ENCODE results near the gene HTR7.

The HTR7 gene

GRCh38 chr10:90805206-90805605 is 52.6 kb downstream of the HTR7 start:
- no peaks in the 10 kb centered on the region for H3K36me3 ChIP-seq (ENCODE audit: control insufficient read depth, insufficient read depth, low read length)
- no peak overlapping the region for H3K27ac ChIP-seq (ENCODE audit: low read depth, low read length, severe bottlenecking)
- no peaks in the 10 kb centered on the region for H3K4me1 ChIP-seq (ENCODE audit: control insufficient read depth, insufficient read depth, low read length, poor library complexity, severe bottlenecking)
- WGBS, 2 experiments (ENCODE audit: insufficient coverage in 2 of 2), result no CpG with 5 or more reads among the region's 1 CpG
- no peak overlapping the region for H3K4me3 ChIP-seq (ENCODE audit: extremely low read depth, insufficient read depth, low read length, poor library complexity, severe bottlenecking)
- no peaks in the 10 kb centered on the region for H3K9me3 ChIP-seq (ENCODE audit: control insufficient read depth, low read length)

- H3K4me3 ChIP-seq (ENCODE audit: extremely low read depth, insufficient read depth, low read length, poor library complexity, severe bottlenecking), result no peak overlapping the region
- H3K4me1 ChIP-seq (ENCODE audit: control insufficient read depth, insufficient read depth, low read length, poor library complexity, severe bottlenecking), result no peaks in the 10 kb centered on the region
- H3K27ac ChIP-seq (ENCODE audit: low read depth, low read length, severe bottlenecking), result no peak overlapping the region
- no peaks in the 10 kb centered on the region for H3K36me3 ChIP-seq (ENCODE audit: control insufficient read depth, insufficient read depth, low read length)
- H3K9me3 ChIP-seq (ENCODE audit: control insufficient read depth, low read length), result no peaks in the 10 kb centered on the region
- 90% methylated on average over 2 of the region's 3 CpGs; no CpG with 5 or more reads in 1 of the 2 experiments for WGBS, 2 experiments (ENCODE audit: insufficient coverage in 2 of 2)
Observed at GRCh38 chr10:90804354-90804753, 53.5 kb downstream of the HTR7 start.

GRCh38 chr10:90801608-90802007 is 56.2 kb downstream of the HTR7 start:
- no peaks in the 10 kb centered on the region for H3K4me1 ChIP-seq (ENCODE audit: control insufficient read depth, insufficient read depth, low read length, poor library complexity, severe bottlenecking)
- no peak overlapping the region for H3K27ac ChIP-seq (ENCODE audit: low read depth, low read length, severe bottlenecking)
- no peaks in the 10 kb centered on the region for H3K36me3 ChIP-seq (ENCODE audit: control insufficient read depth, insufficient read depth, low read length)
- H3K9me3 ChIP-seq (ENCODE audit: control insufficient read depth, low read length), result no peaks in the 10 kb centered on the region
- 83 to 100% methylated on average over 1 of the region's 1 CpG for WGBS, 2 experiments (ENCODE audit: insufficient coverage in 2 of 2)
- H3K4me3 ChIP-seq (ENCODE audit: extremely low read depth, insufficient read depth, low read length, poor library complexity, severe bottlenecking), result no peak overlapping the region

- Histone ChIP-seq H3K9me3 (ENCODE audit: control insufficient read depth, low read length) (peaks cover 5% of the 10 kb centered on the region), H3K27ac (ENCODE audit: low read depth, low read length, severe bottlenecking) (no peak overlapping the region), H3K4me1 (ENCODE audit: control insufficient read depth, insufficient read depth, low read length, poor library complexity, severe bottlenecking) (no peaks in the 10 kb centered on the region), H3K4me3 (ENCODE audit: extremely low read depth, insufficient read depth, low read length, poor library complexity, severe bottlenecking) (no peak overlapping the region), H3K36me3 (ENCODE audit: control insufficient read depth, insufficient read depth, low read length) (no peaks in the 10 kb centered on the region)
- WGBS, 2 experiments (ENCODE audit: insufficient coverage in 2 of 2), result 94 to 100% methylated on average over 4 to 5 of the region's 5 CpGs
Observed at GRCh38 chr10:90800232-90800796, 57.5 kb downstream of the HTR7 start.

- Histone ChIP-seq H3K27ac (ENCODE audit: low read depth, low read length, severe bottlenecking) (no peak overlapping the region), H3K36me3 (ENCODE audit: control insufficient read depth, insufficient read depth, low read length) (no peaks in the 10 kb centered on the region), H3K4me1 (ENCODE audit: control insufficient read depth, insufficient read depth, low read length, poor library complexity, severe bottlenecking) (no peaks in the 10 kb centered on the region), H3K4me3 (ENCODE audit: extremely low read depth, insufficient read depth, low read length, poor library complexity, severe bottlenecking) (no peak overlapping the region), H3K9me3 (ENCODE audit: control insufficient read depth, low read length) (peaks cover 5% of the 10 kb centered on the region)
- 93% methylated on average over 3 of the region's 3 CpGs; no CpG with 5 or more reads in 1 of the 2 experiments for WGBS, 2 experiments (ENCODE audit: insufficient coverage in 2 of 2)
Observed at GRCh38 chr10:90799172-90799571, 58.7 kb downstream of the HTR7 start.

- Histone ChIP-seq H3K9me3 (ENCODE audit: control insufficient read depth, low read length) (peaks cover 5% of the 10 kb centered on the region), H3K4me1 (ENCODE audit: control insufficient read depth, insufficient read depth, low read length, poor library complexity, severe bottlenecking) (no peaks in the 10 kb centered on the region), H3K4me3 (ENCODE audit: extremely low read depth, insufficient read depth, low read length, poor library complexity, severe bottlenecking) (no peak overlapping the region), H3K36me3 (ENCODE audit: control insufficient read depth, insufficient read depth, low read length) (no peaks in the 10 kb centered on the region), H3K27ac (ENCODE audit: low read depth, low read length, severe bottlenecking) (no peak overlapping the region)
Observed at GRCh38 chr10:90798482-90798881, 59.4 kb downstream of the HTR7 start.

- H3K9me3 ChIP-seq (ENCODE audit: control insufficient read depth, low read length), result no peaks in the 10 kb centered on the region
- no peak overlapping the region for H3K4me3 ChIP-seq (ENCODE audit: extremely low read depth, insufficient read depth, low read length, poor library complexity, severe bottlenecking)
- no peaks in the 10 kb centered on the region for H3K36me3 ChIP-seq (ENCODE audit: control insufficient read depth, insufficient read depth, low read length)
- no peak overlapping the region for H3K27ac ChIP-seq (ENCODE audit: low read depth, low read length, severe bottlenecking)
- 100% methylated on average over 1 to 2 of the region's 2 CpGs for WGBS, 2 experiments (ENCODE audit: insufficient coverage in 2 of 2)
- no peaks in the 10 kb centered on the region for H3K4me1 ChIP-seq (ENCODE audit: control insufficient read depth, insufficient read depth, low read length, poor library complexity, severe bottlenecking)
Observed at GRCh38 chr10:90790422-90790821, 67.4 kb downstream of the HTR7 start.

GRCh38 chr10:90788968-90789367 is 68.9 kb downstream of the HTR7 start:
- no peak overlapping the region for H3K4me3 ChIP-seq (ENCODE audit: extremely low read depth, insufficient read depth, low read length, poor library complexity, severe bottlenecking)
- H3K27ac ChIP-seq (ENCODE audit: low read depth, low read length, severe bottlenecking), result no peak overlapping the region
- no peaks in the 10 kb centered on the region for H3K9me3 ChIP-seq (ENCODE audit: control insufficient read depth, low read length)
- WGBS, 2 experiments (ENCODE audit: insufficient coverage in 2 of 2), result no CpG with 5 or more reads among the region's 3 CpGs
- no peaks in the 10 kb centered on the region for H3K36me3 ChIP-seq (ENCODE audit: control insufficient read depth, insufficient read depth, low read length)
- no peaks in the 10 kb centered on the region for H3K4me1 ChIP-seq (ENCODE audit: control insufficient read depth, insufficient read depth, low read length, poor library complexity, severe bottlenecking)

- Histone ChIP-seq H3K36me3 (ENCODE audit: control insufficient read depth, insufficient read depth, low read length) (no peaks in the 10 kb centered on the region), H3K4me3 (ENCODE audit: extremely low read depth, insufficient read depth, low read length, poor library complexity, severe bottlenecking) (no peak overlapping the region), H3K27ac (ENCODE audit: low read depth, low read length, severe bottlenecking) (no peak overlapping the region), H3K4me1 (ENCODE audit: control insufficient read depth, insufficient read depth, low read length, poor library complexity, severe bottlenecking) (no peaks in the 10 kb centered on the region), H3K9me3 (ENCODE audit: control insufficient read depth, low read length) (no peaks in the 10 kb centered on the region)
- WGBS, 2 experiments (ENCODE audit: insufficient coverage in 2 of 2), result no CpG with 5 or more reads among the region's 3 CpGs
Observed at GRCh38 chr10:90788199-90788491, 69.7 kb downstream of the HTR7 start.

- WGBS, 2 experiments (ENCODE audit: insufficient coverage in 2 of 2), result 100% methylated on average over 1 of the region's 9 CpGs; no CpG with 5 or more reads in 1 of the 2 experiments
- no peak overlapping the region for H3K4me3 ChIP-seq (ENCODE audit: extremely low read depth, insufficient read depth, low read length, poor library complexity, severe bottlenecking)
Observed at GRCh38 chr10:90787393-90788198, 70.2 kb downstream of the HTR7 start.

GRCh38 chr10:90785782-90786181 is 72.1 kb downstream of the HTR7 start:
- H3K4me1 ChIP-seq (ENCODE audit: control insufficient read depth, insufficient read depth, low read length, poor library complexity, severe bottlenecking), result no peaks in the 10 kb centered on the region
- no peak overlapping the region for H3K27ac ChIP-seq (ENCODE audit: low read depth, low read length, severe bottlenecking)
- WGBS, 2 experiments (ENCODE audit: insufficient coverage in 2 of 2), result 77 to 88% methylated on average over 3 to 4 of the region's 4 CpGs
- no peaks in the 10 kb centered on the region for H3K9me3 ChIP-seq (ENCODE audit: control insufficient read depth, low read length)
- no peaks in the 10 kb centered on the region for H3K36me3 ChIP-seq (ENCODE audit: control insufficient read depth, insufficient read depth, low read length)
- no peak overlapping the region for H3K4me3 ChIP-seq (ENCODE audit: extremely low read depth, insufficient read depth, low read length, poor library complexity, severe bottlenecking)

More at GRCh38 chr10:90787393-90788198, 70.2 kb downstream of the HTR7 start:
- no peaks in the 10 kb centered on the region for H3K4me1 ChIP-seq (ENCODE audit: control insufficient read depth, insufficient read depth, low read length, poor library complexity, severe bottlenecking)
- H3K9me3 ChIP-seq (ENCODE audit: control insufficient read depth, low read length), result no peaks in the 10 kb centered on the region
- no peaks in the 10 kb centered on the region for H3K36me3 ChIP-seq (ENCODE audit: control insufficient read depth, insufficient read depth, low read length)
- H3K27ac ChIP-seq (ENCODE audit: low read depth, low read length, severe bottlenecking), result no peak overlapping the region
